Panc1 (cell line): ENCODE measurements around the gene RAI1.

Experiments
- CTCF ChIP-seq: fragments of 450-650 bp; IDR thresholded peaks from 2 replicates; pipeline ENCODE4 v1.5.1; 2017; ENCODE audit warnings: mild to moderate bottlenecking
- POLR2AphosphoS5 ChIP-seq: IDR thresholded peaks from 2 replicates; pipeline ENCODE4 v1.6.1; 2012; ENCODE audit warnings: mild to moderate bottlenecking, low read depth, low read length, moderate library complexity
- SIN3A ChIP-seq: IDR thresholded peaks from 2 replicates; pipeline ENCODE4 v1.6.1; 2012; ENCODE audit warnings: low read depth, mild to moderate bottlenecking, low read length, moderate library complexity, borderline replicate concordance; ENCODE audit not compliant: insufficient read depth

- TF ChIP-seq POLR2AphosphoS5 (no peak), CTCF (no peak), SIN3A (no peak; the same call in 1 of the 2 replicates)
These were observed 1.1 kb downstream of the RAI1 start for GRCh38 chr17:17682293-17682736.
